Frontal cortex (tissue), 4 donors: Measurements from ENCODE around the gene CFLAR. TPM values are rescaled to one million over a fixed set of nuclear protein-coding genes. Genes with fewer than 3 reads are reported as not detected.
"Not testable (repeated sequence)": the region's sequence is repeated elsewhere in the genome, so short reads cannot be mapped to it uniquely, and the experiment has no call there.

Source experiments
- DNase-seq, 2 donors: peaks; one replicate each; pipeline ENCODE4 v3.0.0; 2012; ENCODE audit warnings: low spot score in 2 of 2
- FAIRE-seq: peaks from 2 replicates; lab custom pipeline; 2012; peaks lifted over from hg19 to GRCh38; lab: Jason Lieb, UNC
- total RNA-seq: library from RNA; depleted of rRNA; stranded (reverse); fragments of >200 nt; gene quantifications from one replicate; pipeline ENCODE4 v1.2.3, GENCODE V29; 2014
- donor health status: control.
- donor health status: control.
- donor health status: control.

CFLAR gene
- total RNA-seq, 1 donor from 2014 or later = 26.1 TPM

DNA sequence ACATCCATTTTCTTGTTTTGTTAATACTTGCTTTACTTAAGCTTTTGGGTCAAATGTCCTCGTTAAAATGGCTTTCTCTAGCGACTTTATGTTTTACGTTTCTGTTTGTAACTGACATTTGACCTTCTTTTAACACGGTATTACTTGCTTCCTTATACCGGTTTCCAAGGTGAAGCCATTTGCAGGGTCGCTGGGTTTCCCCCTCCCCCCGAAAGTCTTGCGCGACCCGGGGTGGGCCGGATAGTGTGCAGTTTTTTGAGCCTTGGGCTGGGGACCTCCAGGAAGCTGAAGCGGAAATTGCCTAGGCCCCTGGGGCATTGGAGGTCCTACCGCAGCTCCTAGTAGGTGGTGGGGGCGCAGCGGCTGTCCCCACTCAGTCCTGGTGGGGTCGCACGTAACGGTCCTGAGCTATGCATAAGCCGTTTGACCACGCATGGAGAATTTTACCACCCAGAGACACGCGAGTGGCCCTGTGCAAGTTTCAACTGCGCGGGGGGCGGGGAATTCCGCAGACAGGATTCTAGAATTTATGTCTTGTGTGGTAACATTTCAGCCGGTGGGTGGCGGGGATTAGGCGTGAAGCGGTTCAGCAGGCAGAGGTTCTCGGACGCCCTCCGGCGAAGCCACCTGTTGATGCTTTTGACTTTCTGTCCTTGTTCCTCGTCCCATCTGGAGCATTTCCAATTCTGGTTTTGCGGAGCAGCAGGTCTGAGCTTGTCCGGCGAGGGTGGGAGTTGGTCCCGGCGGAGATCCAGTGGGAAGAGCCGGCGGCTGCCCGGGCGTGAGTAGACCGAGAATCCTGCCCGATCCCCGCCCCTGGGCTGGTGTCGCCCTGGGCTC, 2.4 kb downstream of the CFLAR start:
- FAIRE-seq (no peak), DNase-seq (peak; percentile 53 to 55)

DNA sequence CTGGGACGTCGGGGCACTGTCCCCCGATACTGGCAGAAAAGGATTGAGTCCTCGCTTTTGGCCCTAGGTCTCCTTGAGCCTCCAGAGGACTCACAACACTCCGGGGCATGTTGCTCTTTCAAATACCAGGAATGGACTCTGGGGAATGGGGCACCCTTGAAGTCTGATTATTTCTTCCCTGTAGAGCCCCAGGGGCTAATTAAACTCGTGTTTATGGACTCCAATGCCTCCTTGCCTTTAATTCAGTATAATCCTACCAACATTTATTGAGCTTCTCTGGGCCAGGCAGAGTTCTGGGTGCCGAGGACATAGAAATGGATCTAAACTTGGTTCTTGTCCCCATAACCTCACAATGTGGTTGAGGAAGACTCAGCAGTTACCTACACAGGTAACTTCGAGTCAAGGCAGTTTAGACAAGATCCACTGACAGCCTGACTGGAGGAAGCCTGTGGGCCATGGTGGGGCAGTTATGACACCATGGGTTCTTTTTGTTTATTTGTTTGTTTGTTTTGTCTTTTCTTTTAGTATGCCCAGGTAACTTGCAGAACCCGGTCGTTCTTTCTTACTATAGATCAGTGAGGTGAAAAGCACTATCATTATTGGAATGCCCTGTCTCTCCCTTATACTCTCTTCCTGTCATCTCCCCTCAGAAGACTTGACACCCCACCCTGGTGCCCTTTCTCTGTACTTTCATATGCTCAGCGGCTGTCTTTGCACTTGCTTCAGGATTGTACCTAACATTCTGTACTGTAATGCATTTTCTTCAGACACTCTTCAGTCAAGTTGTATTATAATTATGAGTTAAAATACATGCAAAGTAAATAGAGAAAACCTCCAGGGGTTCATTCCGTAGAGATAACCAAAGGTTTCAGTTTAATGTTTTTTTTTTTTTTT, 3.2 kb downstream of the CFLAR start:
- FAIRE-seq (no peak), DNase-seq (no peak)

DNA sequence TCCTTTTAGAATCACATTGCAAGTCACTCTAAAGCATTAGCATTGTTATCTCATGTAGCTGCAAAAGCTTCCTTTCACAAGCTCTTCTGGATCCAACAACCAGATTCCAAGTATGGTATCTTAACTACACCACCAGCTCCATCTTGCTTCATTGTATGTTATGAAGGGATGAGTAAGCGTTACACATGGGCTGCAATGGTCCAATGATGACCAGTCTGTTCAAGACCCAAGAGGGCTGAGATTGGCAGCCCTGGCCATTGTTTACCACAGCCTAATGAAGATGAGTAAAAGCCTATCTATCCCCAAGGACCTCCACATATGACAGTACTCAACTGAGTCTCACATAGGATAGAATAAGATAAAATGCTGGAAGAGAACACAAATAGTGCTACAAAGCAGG, 6.3 kb downstream of the CFLAR start:
- no peak for FAIRE-seq
- no peak for DNase-seq

DNA sequence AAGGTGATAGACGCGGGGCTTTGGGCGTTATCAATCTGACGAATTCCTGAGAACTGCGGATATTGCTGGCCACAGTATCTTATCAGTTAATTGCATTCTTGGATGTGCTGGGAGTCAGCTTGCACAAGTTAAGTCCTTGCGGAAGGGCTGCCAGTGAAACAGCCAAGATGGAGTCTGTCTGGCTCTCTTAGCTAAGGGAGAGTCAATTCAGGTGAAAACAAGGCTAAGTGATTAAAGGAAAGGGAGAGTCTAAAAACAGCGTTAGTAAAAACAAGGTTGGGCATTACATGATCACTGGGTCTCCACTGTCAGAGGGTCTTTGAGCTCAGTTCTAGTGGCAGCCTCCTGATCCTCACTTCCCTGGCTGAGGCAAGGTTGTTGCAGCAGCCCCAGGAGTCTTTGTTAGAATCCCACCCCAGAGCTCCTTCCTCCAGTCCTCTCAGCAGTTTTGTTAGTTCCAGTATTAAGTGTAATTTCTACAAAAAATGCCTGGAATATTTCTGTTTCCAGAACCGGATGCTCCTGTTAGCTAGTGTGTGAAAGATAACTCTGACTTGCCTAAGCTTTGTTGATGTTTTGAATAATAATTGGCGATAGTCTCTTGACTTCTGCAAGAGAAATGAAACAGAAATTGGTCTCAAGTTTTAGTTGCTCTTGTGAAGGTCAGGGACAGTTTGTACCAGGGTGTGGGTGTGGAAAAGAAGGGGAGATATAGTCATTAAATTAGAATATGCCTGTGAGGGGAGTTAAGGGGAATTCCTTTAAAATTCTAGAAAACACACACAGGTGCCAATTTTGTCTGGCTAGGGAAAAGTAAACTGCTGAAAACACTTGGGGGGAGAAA, 10.6 kb downstream of the CFLAR start:
- no peak for FAIRE-seq
- no peak for DNase-seq

DNA sequence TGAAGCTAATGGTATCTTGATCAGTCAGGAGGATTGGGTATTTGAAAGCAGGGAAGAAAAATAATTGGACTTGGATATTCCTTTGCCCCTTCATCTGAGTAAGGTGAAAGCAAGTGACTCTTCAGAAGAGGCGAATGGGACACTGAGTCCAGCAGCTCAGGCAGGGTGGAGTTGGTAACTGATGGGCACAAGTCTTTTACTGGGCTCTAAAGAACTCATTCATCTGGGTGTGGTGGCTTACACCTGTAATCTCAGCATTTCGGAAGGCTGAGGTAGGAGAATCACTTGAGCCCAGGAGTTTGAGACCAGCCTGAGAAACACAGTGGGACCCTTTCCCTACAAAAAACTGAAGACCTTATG, 11.2 kb downstream of the CFLAR start:
- DNase-seq = no peak
- no peak for FAIRE-seq

DNA sequence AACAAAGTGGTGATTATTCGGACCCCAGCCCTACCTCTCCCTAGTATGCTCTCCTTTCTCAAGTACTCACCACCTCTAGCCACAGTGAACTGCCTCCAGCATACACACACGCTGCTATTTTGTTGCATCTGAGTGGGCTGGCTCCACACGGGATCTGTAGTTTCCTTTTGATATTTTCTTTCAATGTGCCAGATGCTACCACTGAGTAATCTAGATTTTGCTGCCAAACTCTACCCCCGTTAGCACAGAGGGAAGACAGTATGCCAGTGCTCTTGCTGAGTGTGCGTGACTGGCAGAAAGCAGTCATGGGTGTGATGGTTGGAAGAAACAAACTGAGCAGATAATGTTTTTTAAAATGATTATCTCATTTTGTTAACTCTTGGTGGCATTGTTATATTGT, 11.6 kb downstream of the CFLAR start:
- DNase-seq = no peak

DNA sequence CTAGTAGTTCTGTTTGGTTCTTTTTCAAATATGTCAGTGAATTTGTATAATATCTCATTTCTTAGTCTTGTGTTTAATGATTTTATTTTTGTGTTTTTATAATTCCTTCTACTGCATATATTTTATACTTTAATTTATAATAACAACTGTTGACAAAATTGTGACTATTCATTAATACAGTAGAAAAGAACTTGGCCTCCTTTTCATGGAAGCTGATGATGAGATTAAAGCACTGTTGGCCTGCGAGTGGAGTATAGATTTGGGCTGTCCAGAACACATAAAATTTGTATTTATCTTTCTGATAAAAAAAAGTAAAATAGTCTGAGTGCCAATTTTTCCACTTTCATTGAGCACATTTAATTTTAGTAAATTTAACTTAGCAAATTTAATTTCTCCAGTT, 12.1 kb downstream of the CFLAR start:
- no peak for DNase-seq
- FAIRE-seq = no peak

More for the DNA sequence above, 11.6 kb downstream of the CFLAR start:
- no peak for FAIRE-seq

DNA sequence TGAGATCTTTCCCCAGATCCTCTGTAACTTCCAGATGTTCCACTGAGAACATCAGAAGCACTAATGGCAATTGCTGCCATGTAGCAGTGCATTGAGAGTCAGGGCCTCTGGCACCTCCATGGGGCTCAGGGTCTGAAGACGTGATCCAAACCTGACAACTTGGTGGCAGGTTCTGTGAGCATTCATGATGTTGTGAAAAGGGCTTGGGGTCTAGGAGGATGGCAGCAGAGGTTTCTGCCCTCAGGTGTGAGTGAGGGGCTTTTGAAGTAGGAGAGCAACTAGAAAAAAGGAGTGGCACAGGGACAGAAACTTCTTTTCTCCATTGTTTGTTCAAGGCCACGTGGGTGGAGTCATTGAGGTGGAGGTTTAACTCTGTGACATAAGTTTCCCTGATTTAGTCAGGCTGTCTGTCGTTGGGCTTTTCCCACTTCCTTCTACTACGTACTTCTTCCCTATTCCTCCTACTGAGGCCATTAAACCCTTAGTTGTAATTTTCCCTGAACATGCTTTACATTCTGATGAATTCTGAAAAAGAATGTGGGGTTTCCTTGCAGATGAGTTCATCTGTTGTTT, 13.1 kb downstream of the CFLAR start:
- FAIRE-seq = no peak
- DNase-seq = no peak

DNA sequence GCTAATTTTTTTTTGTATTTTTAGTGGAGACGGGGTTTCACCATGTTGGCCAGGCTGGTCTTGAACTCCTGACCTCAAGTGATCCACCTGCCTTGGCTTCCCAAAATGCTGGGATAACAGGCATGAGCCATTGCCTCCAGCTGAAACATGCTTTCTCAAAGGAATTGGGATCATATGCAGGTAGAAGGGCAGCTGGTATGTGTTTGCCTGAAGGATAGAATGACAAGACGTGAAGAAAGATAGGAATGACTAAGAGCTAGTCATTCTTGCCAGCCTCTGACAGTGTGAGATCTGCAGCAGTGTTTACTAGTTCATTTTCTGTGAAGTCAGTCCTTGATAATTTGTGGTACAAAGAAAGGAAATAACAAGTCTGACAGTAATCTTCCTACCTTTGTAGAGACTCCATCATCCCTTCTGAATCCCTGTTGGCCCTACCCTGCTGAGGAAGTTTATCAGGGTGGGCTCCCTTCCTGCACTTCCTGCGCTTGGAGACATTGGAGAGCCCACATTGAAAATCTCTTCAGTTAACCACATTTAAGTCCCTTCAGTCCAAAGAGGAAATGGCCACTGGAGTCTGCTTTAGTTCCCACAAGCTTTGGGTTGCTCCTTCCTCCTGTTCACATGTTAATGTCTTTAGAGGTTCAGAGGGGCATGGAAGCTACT, 14.7 kb downstream of the CFLAR start:
- DNase-seq (no peak), FAIRE-seq (no peak)

DNA sequence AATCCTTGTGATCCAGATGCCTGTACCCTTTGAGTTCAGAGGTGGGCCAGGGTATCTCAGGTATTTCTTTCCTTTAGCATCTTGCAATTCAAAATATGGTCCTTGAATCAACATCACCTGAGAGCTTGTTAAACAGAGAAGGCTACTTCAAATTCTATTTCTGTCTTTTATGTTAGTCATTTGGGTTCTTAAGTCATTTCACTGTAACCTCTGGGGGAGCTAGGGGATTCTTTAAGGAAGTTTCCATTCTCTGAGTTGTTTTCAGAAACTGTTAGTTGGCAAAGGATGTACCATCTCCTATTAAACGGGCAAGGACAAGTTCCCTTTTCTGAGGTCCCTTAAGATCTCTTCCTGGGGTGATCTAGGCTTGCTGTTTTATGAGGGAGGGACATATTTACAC, 16.6 kb downstream of the CFLAR start:
- DNase-seq (no peak), FAIRE-seq (no peak)

DNA sequence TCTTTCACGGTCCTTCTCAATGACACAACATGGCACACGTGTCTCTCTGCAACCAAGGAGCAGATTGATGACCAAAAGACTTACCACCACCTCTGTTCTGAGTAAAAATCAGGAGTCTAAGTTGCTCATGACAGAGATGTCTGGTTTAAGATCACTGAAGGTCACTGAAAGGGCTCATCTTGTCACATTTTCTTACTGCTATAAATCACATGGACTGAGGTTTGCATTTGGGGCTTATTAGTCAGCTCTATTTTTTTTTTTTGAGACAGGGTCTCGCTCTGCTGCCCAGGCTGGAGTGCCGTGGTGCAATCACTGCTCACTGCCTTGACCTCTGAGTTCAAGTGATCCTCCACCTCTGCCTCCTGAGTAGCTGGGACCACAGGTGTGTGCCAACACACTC, 19.4 kb downstream of the CFLAR start:
- FAIRE-seq = no peak

DNA sequence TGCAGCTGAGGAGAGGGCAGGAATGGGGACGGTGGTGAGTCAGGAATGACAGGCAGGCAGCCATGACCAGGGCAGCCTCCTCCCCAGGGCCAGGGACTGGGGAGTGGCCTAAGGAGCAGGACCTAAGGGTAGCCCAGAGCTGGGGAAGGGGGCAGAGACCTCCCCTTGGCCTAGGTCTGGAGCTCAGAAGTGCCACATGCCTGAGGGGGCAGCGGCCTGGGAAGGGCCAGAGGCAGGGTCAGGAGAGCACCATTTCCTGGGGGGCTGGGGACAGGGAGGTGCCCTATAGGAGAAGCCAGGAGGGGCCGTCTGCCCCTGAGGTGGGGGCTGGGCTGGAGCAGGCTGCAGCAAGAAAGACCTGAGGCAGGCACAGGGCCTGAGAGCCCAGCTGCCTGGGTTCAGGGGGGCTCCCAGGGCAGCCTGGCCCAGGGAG, 20.9 kb downstream of the CFLAR start:
- FAIRE-seq = no peak

More for the DNA sequence above, 19.4 kb downstream of the CFLAR start:
- DNase-seq = no peak

DNA sequence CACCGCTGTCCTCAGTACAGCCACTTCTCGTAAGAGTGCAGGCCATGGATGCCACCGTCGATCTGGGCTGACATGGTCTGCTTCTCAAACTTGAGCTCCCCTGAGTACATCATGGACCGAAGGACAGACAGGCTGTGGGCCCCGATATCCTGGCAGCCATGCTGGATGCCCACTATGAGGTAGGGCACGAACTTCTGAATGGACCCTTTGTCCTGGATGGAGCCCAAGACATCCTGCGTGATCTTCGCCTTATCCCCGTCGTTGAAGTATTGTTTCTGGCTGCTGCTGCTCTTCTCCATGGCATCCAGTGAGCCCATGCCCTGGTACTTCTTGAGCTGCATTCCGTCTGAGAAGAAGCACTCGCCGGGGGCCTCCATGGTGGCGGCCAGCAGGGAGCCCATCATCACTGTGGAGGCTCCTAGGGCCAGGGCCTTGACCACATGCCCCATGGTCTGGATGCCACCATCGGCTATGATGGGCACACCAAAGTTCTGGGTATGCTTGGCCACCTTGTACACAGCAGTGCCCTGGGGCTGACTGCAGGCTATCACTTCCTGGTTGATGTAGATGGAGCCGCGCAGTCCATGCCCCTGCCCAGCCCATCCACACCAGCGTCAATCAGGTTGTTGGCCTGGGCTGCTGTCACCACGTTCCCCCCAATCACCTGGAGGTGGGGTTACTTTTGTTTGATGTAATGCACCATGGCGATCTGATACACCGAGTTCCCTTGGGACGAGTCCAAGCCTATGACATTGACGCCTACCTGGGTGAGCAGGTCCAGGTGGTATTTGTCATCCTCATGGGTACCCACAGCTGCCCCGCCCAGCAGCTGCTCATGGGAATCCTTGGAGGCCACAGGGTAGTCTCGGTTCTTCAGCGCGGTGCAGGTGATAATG, 21.8 kb downstream of the CFLAR start:
- no peak for FAIRE-seq
- no peak for DNase-seq

More for the DNA sequence above, 20.9 kb downstream of the CFLAR start:
- DNase-seq = no peak

DNA sequence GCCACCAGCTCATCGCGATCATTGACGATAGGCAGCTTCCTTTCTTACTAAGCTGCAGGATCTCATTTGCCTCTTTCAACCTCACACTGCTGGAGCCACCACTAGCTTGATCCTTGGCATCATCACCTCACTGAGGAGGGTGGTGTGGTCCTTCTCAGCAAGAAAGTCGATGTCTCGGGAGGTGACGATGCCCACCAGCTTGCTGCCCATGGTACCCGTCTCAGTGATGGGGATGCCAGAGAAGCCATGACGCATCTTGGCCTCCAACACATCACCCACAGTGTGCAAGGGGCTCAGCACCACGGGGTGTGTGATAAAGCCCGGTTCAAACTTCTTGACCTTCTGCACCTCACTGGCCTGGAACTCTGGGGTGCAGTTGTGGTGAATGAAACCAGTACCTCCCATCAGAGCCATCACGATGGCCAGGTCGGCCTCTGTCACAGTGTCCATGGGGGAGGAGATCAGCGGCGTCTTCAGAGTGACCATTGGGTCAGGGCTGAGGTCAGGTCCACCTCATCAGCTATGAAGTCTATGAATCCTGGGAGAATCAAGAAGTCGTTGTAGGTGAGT, 22.5 kb downstream of the CFLAR start:
- FAIRE-seq (no peak), DNase-seq (no peak)

DNA sequence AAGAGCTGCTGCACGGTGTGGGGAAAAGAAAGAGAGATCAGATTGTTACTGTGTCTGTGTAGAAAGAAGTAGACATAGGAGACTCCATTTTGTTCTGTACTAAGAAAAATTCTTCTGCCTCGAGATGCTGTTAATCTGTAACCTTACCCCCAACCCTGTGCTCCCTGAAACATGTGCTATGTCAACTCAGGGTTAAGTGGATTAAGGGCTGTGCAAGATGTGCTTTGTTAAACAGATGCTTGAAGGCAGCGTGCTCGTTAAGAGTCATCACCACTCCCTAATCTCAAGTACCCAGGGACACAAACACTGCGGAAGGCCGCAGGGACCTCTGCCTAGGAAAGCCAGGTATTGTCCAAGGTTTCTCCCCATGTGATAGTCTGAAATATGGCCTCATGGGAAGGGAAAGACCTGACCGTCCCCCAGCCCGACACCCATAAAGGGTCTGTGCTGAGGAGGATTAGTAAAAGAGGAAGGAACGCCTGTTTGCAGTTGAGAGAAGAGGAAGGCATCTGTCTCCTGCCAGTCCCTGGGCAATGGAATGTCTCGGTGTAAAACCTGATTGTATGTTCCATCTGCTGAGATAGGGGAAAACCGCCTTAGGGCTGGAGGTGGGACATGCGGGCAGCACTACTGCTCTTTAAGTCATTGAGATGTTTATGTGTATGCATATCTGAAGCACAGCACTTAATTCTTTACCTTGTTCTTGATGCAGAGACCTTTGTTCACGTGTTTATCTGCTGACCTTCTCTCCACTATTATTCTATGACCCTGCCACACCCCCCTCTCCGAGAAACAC, 23.2 kb downstream of the CFLAR start:
- DNase-seq, FAIRE-seq: not testable (repeated sequence)

DNA sequence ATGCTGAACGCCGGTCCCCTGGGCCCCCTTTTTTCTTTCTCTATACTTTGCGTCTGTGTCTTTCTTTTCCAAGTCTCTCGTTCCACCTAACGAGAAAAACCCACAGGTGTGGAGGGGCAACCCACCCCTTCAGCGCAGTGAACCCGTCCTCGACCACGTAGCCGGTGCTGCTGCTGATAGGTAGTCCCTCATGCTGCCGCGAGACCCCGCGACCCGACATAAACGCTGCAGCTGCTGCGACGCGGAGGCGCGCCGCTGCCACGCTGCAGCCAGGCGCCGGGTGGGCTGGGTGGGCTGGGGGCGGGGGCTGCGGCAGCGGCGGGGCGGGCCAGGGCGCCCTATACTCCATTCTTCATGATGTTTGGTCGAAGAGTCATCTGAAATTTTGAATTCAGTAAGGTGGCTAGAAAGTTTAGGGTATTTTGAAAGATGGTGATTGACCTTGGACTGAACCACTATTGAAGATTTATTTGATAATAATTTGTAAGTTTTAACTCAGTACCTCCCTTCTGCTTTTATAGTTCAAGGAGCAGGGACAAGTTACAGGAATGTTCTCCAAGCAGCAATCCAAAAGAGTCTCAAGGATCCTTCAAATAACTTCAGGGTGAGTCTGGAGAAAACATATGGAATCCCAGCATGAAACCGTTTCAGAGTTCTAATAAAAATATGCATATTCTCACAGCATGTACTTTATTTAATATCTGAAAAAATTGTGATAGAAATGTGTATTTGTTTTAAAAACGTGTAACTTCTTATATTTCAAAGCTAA, 24.1 kb downstream of the CFLAR start:
- DNase-seq = no peak
- no peak for FAIRE-seq
